Measurements from ENCODE around the gene RND3.

- TF ChIP-seq CTCF (IDR thresholded peaks at IDR 0.05): no peak
- no peak for TF ChIP-seq EZH2 (IDR thresholded peaks at IDR 0.05; ENCODE audit: borderline replicate concordance, insufficient read depth, low read depth, low read length, poor library complexity, severe bottlenecking)
These were observed 44.6 kb upstream of the RND3 start for GRCh38 chr2:150532020-150532419.
